ENCODE results near the gene PDPK1.
"Not testable (repeated sequence)": the region's sequence is repeated elsewhere in the genome, so short reads cannot be mapped to it uniquely, and the experiment has no call there.

- TF ChIP-seq CTCF (IDR thresholded peaks at IDR 0.05; ENCODE audit: low read length); EZH2 (IDR thresholded peaks at IDR 0.05; ENCODE audit: borderline replicate concordance, low read length): not testable (repeated sequence)
Observed at GRCh38 chr16:2539192-2539844, 1.5 kb downstream of the PDPK1 start.

All from OCI-LY1 (cell line).